T-helper 17 cell (primary cell): ENCODE data around the gene NENF. TPM values are rescaled to one million over a fixed set of nuclear protein-coding genes. Genes with fewer than 3 reads are reported as not detected.
"Not testable (repeated sequence)": the region's sequence is repeated elsewhere in the genome, so short reads cannot be mapped to it uniquely, and the experiment has no call there.

Experiments used
- ATAC-seq: fragments of 150-1000 bp; cut with Tn5 transposase; 2 replicates; pipeline ENCODE4 v1.10.0; 2021; ENCODE audit warnings: mild to moderate bottlenecking, moderate library complexity
- DNase-seq, 3 donors: peaks; one replicate each; pipeline versions ENCODE4 v3.0.0 to v3.0.0-alpha.2; 2020 to 2021
- H3K9me3 ChIP-seq: one replicate; pipeline ENCODE4 v1.7.0; 2013; ENCODE audit warnings: low read length, mild to moderate bottlenecking; ENCODE audit not compliant: control insufficient read depth, poor library complexity, severe bottlenecking
- H3K27ac Mint-ChIP-seq: one replicate; pipeline ENCODE4 v1.8.0; 2022; ENCODE audit warnings: mild to moderate bottlenecking, moderate library complexity, mixed read lengths
- H3K27me3 Mint-ChIP-seq: one replicate; pipeline ENCODE4 v1.8.0; 2022; ENCODE audit warnings: mixed read lengths
- H3K36me3 Mint-ChIP-seq: one replicate; pipeline ENCODE4 v1.8.0; 2022; ENCODE audit warnings: low read depth, mixed read lengths
- H3K4me1 Mint-ChIP-seq: one replicate; pipeline ENCODE4 v1.8.0; 2022; ENCODE audit warnings: mild to moderate bottlenecking, mixed read lengths
- H3K4me3 Mint-ChIP-seq: one replicate; pipeline ENCODE4 v1.8.0; 2022; ENCODE audit warnings: mild to moderate bottlenecking, moderate library complexity, mixed read lengths
- total RNA-seq, 4 donors: library from RNA in 2 of 4; stranded (reverse) in 2 of 4; gene quantifications; one replicate each; pipeline ENCODE4 v1.2.3 and lab custom pipeline; 2022 to 2026

The NENF gene
- 10 to 100 TPM; 15.4 to 23.3 TPM for total RNA-seq
- total RNA-seq (lab: John Stamatoyannopoulos, UW): 12.7 to 26.0 reads per million in 2 donors

- Mint-ChIP-seq H3K4me3 (peak within 1 kb of the TSS; percentile 80), H3K27me3 (no peaks in the 10 kb centered on the region), H3K36me3 (no peaks in the 10 kb centered on the region), H3K4me1 (peaks cover 13% of the 10 kb centered on the region), H3K27ac (no peak within 1 kb of the TSS)
- peak; percentile 99 for ATAC-seq
- DNase-seq: peak; percentile 59 to 68 (median 66)
- H3K9me3 ChIP-seq: no peaks in the 10 kb centered on the region
Observed at GRCh38 chr1:212432661-212433576, at the start of gene NENF. NENF (plus strand) TSS chr1:212432920; CDS start chr1:212432944, 24 bp downstream.

GRCh38 chr1:212386029-212386428, 46.7 kb upstream of the NENF start:
- H3K4me1 Mint-ChIP-seq: peaks cover 7% of the 10 kb centered on the region
- peaks cover 19% of the 10 kb centered on the region for H3K36me3 Mint-ChIP-seq
- DNase-seq (no peak), ATAC-seq (no peak)
- no peak overlapping the region for H3K4me3 Mint-ChIP-seq
- peak overlapping the region; percentile 87 for H3K27ac Mint-ChIP-seq
- no peaks in the 10 kb centered on the region for H3K27me3 Mint-ChIP-seq
- no peaks in the 10 kb centered on the region for H3K9me3 ChIP-seq

- DNase-seq: no peak
- H3K27ac Mint-ChIP-seq: no peak overlapping the region
- H3K9me3 ChIP-seq: no peaks in the 10 kb centered on the region
Observed at GRCh38 chr1:212388985-212389716, 43.6 kb upstream of the NENF start.

GRCh38 chr1:212395678-212396437, 36.9 kb upstream of the NENF start:
- H3K36me3 Mint-ChIP-seq, DNase-seq, ATAC-seq, H3K27ac Mint-ChIP-seq, H3K9me3 ChIP-seq, H3K27me3 Mint-ChIP-seq, H3K4me3 Mint-ChIP-seq: not testable (repeated sequence)
- H3K4me1 Mint-ChIP-seq: peaks cover 10% of the 10 kb centered on the region

More at GRCh38 chr1:212388985-212389716, 43.6 kb upstream of the NENF start:
- peaks cover 19% of the 10 kb centered on the region for H3K36me3 Mint-ChIP-seq
- peaks cover 13% of the 10 kb centered on the region for H3K4me1 Mint-ChIP-seq
- no peaks in the 10 kb centered on the region for H3K27me3 Mint-ChIP-seq
- ATAC-seq: no peak
- no peak overlapping the region for H3K4me3 Mint-ChIP-seq

GRCh38 chr1:212396638-212397037, 36.1 kb upstream of the NENF start:
- ATAC-seq: no peak
- Mint-ChIP-seq H3K4me1 (peaks cover 10% of the 10 kb centered on the region), H3K4me3 (no peak overlapping the region), H3K36me3 (peaks cover 5% of the 10 kb centered on the region), H3K27ac (no peak overlapping the region), H3K27me3 (no peaks in the 10 kb centered on the region)
- peaks cover 7% of the 10 kb centered on the region for H3K9me3 ChIP-seq
- DNase-seq: no peak

- H3K36me3 Mint-ChIP-seq: peaks cover 5% of the 10 kb centered on the region
- peaks cover 7% of the 10 kb centered on the region for H3K9me3 ChIP-seq
- no peak for DNase-seq
- ATAC-seq: no peak
- H3K4me1 Mint-ChIP-seq: peaks cover 10% of the 10 kb centered on the region
- no peaks in the 10 kb centered on the region for H3K27me3 Mint-ChIP-seq
- no peak overlapping the region for H3K27ac Mint-ChIP-seq
- H3K4me3 Mint-ChIP-seq: no peak overlapping the region
Observed at GRCh38 chr1:212397171-212397570, 35.5 kb upstream of the NENF start.

- peaks cover 10% of the 10 kb centered on the region for H3K36me3 Mint-ChIP-seq
- no peak overlapping the region for H3K27ac Mint-ChIP-seq
- H3K9me3 ChIP-seq: peaks cover 7% of the 10 kb centered on the region
- no peak for DNase-seq
- ATAC-seq: no peak
- peaks cover 18% of the 10 kb centered on the region for H3K4me1 Mint-ChIP-seq
- no peak overlapping the region for H3K4me3 Mint-ChIP-seq
- H3K27me3 Mint-ChIP-seq: no peaks in the 10 kb centered on the region
Observed at GRCh38 chr1:212401042-212401441, 31.7 kb upstream of the NENF start.

- peaks cover 7% of the 10 kb centered on the region for H3K9me3 ChIP-seq
- Mint-ChIP-seq H3K4me3 (no peak overlapping the region), H3K27me3 (no peaks in the 10 kb centered on the region), H3K27ac (no peak overlapping the region), H3K4me1 (peaks cover 18% of the 10 kb centered on the region), H3K36me3 (peaks cover 10% of the 10 kb centered on the region)
- ATAC-seq (no peak), DNase-seq (no peak)
Observed at GRCh38 chr1:212401838-212402582, 30.7 kb upstream of the NENF start.

GRCh38 chr1:212402666-212403321, 29.9 kb upstream of the NENF start:
- H3K9me3 ChIP-seq: peaks cover under 1% of the 10 kb centered on the region
- no peak for ATAC-seq
- no peak overlapping the region for H3K27ac Mint-ChIP-seq
- DNase-seq: no peak
- peaks cover 18% of the 10 kb centered on the region for H3K4me1 Mint-ChIP-seq
- H3K27me3 Mint-ChIP-seq: no peaks in the 10 kb centered on the region
- peaks cover 10% of the 10 kb centered on the region for H3K36me3 Mint-ChIP-seq
- H3K4me3 Mint-ChIP-seq: no peak overlapping the region

GRCh38 chr1:212410231-212410820, 22.4 kb upstream of the NENF start:
- DNase-seq: no peak
- Mint-ChIP-seq H3K4me1 (peaks cover 22% of the 10 kb centered on the region), H3K27ac (peak overlapping the region; percentile 14), H3K36me3 (peaks cover 14% of the 10 kb centered on the region), H3K4me3 (no peak overlapping the region), H3K27me3 (no peaks in the 10 kb centered on the region)
- H3K9me3 ChIP-seq: no peaks in the 10 kb centered on the region
- no peak for ATAC-seq

GRCh38 chr1:212412374-212412773, 20.3 kb upstream of the NENF start:
- Mint-ChIP-seq H3K36me3 (peaks cover 14% of the 10 kb centered on the region), H3K27me3 (no peaks in the 10 kb centered on the region), H3K4me1 (peaks cover 25% of the 10 kb centered on the region), H3K27ac (no peak overlapping the region), H3K4me3 (no peak overlapping the region)
- DNase-seq (no peak), ATAC-seq (no peak)
- H3K9me3 ChIP-seq: no peaks in the 10 kb centered on the region

- H3K4me1 Mint-ChIP-seq: peaks cover 27% of the 10 kb centered on the region
- H3K9me3 ChIP-seq: no peaks in the 10 kb centered on the region
- H3K36me3 Mint-ChIP-seq: peaks cover 14% of the 10 kb centered on the region
- H3K27ac Mint-ChIP-seq: peak overlapping the region; percentile 88
- no peaks in the 10 kb centered on the region for H3K27me3 Mint-ChIP-seq
- DNase-seq: no peak
- peak overlapping the region; percentile 99 for H3K4me3 Mint-ChIP-seq
- no peak for ATAC-seq
Observed at GRCh38 chr1:212413902-212414327, 18.8 kb upstream of the NENF start.
